ENCODE data around the gene PMM1.
"Not testable (repeated sequence)": the region's sequence is repeated elsewhere in the genome, so short reads cannot be mapped to it uniquely, and the experiment has no call there.

Gene PMM1

GRCh38 chr22:41589391-41590241 is at the start of gene PMM1:
TSS of gene PMM1 (minus strand) at chr22:41589840. CDS start at chr22:41589805, 35 bp downstream.
- DNase-seq (ENCODE audit: insufficient read length, low spot score) = peak; percentile 98
- FAIRE-seq = peak; percentile 96

- DNase-seq (ENCODE audit: insufficient read length, low spot score) (no peak), FAIRE-seq (no peak)
Observed at GRCh38 chr22:41638748-41639147, 49.1 kb upstream of the PMM1 start.

DNA sequence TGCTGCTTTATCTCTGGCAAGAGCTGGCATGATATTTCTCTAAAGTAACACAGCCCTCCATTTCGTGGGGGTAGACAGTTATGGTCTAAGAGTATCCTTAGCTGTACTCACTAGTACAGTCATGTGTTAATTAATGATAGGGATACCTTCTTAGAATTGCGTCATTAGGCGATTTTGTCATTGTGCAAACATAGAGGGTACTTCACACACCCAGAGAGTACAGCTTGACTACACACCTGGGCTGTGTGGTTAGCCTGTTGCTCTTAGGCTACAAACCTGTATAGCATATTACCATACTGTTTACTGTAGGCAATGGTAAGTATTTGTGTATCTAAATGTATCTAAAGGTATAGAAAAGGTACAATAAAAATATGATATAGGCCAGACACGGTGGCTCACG is 48.5 kb upstream of the PMM1 start:
- no peak for DNase-seq (ENCODE audit: insufficient read length, low spot score)
- peak; percentile 55 for FAIRE-seq

DNA sequence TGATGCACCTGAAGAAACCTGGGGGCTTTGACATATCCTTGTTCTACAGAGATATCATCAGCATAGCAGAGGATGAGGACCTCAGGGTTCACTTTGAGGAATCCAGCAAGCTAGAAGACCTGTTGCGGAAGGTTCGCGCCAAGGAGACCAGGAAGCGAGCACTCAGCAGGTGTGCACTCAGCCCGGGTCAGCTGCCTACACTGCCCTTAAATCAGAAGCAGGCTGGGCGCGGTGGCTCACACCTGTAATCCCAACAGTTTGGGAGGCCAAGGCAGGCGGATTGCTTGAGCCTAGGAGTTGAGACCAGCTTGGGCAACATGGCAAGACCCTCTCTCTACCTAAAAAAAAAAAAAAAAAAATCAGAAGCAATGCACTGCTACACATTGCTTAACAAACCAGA is 48.0 kb upstream of the PMM1 start:
- DNase-seq (ENCODE audit: insufficient read length, low spot score); FAIRE-seq: not testable (repeated sequence)

DNA sequence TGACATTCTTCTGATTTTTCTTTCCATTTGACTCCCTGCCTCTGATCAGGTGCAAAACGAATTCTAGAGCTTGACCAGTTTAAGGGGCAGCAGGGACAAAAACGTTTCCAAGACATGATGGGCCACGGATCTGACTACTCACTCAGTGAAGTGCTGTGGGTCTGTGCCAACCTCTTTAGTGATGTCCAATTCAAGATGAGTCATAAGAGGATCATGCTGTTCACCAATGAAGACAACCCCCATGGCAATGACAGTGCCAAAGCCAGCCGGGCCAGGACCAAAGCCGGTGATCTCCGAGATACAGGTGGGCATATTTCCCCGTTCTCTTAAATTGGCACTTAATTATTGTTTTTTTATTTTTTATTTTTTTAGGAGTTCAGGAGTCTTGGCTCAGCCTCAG is 46.8 kb upstream of the PMM1 start:
- DNase-seq (ENCODE audit: insufficient read length, low spot score) (no peak), FAIRE-seq (no peak)

GRCh38 chr22:41634610-41635009 is 45.0 kb upstream of the PMM1 start:
- FAIRE-seq; DNase-seq (ENCODE audit: insufficient read length, low spot score): not testable (repeated sequence)

DNA sequence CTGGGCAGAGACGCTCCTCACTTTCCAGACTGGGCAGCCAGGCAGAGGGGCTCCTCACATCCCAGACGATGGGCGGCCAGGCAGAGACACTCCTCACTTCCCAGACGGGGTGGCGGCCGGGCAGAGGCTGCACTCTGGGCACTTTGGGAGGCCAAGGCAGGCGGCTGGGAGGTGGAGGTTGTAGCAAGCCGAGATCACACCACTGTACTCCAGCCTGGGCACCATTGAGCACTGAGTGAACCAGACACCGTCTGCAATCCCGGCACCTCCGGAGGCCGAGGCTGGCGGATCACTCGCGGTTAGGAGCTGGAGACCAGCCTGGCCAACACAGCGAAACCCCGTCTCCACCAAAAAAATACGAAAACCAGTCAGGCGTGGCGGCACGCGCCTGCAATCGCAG is 42.0 kb upstream of the PMM1 start:
- FAIRE-seq; DNase-seq (ENCODE audit: insufficient read length, low spot score): not testable (repeated sequence)

GRCh38 chr22:41631115-41631514 is 41.5 kb upstream of the PMM1 start:
- FAIRE-seq; DNase-seq (ENCODE audit: insufficient read length, low spot score): not testable (repeated sequence)

GRCh38 chr22:41625577-41625976 is 35.9 kb upstream of the PMM1 start:
- DNase-seq (ENCODE audit: insufficient read length, low spot score) (no peak), FAIRE-seq (no peak)

DNA sequence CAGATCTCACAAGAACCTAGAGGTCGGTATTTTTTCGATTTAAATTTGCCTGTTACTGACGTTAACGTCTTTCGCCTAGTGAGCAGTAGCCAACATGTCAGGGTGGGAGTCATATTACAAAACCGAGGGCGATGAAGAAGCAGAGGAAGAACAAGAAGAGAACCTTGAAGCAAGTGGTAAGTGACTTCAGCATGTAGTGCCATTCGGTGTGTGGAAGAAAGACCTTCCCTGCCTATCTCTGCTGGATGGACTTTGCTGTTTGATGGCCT is 32.2 kb upstream of the PMM1 start:
- no peak for DNase-seq (ENCODE audit: insufficient read length, low spot score)
- FAIRE-seq = no peak

DNA sequence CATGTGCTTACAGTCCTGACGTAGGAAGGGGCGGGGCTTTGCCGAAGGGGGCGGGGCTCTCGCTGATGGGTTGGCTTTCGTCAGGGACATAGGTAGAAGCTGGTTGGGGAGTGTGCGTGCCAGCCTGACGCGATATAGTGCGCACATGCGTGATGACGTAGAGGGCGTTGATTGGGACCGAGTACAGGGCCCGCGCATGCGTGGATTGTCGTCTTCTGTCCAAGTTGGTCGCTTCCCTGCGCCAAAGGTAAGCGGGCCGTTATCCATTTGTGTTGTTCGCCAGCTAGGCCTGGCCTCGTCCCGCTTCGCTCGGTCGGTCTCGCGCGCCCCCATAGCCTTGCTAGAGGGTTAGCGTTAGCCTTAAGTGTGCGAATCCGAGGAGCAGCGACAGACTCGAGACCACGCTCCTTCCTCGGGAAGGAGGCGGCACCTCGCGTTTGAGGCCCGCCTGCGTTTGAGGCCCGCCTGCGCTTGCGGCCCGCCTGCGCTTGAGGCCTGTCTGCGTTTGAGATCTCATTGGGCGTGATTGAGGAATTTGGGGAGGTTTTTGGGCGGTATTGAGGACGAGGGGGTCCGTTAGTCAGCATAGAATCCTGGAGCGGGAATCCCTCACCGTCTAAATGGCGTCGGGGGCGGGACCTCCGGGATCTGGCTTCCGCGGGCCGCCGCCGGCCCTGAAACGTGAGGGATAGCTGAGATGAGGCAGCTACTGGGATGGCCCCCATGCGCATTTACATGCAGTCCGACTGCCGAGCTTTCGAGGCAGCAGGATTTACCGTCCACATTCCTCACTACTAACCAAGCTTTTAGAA is 31.7 kb upstream of the PMM1 start, which contains the start of gene XRCC6:
TSS of gene XRCC6 (plus strand) at position 197 of the 812 bp plus-strand sequence. CDS start 710 bp downstream, outside the sequence.
- peak; percentile 98 for FAIRE-seq
- DNase-seq (ENCODE audit: insufficient read length, low spot score) = peak; percentile 100

GRCh38 chr22:41620589-41621098 is 31.0 kb upstream of the PMM1 start, which contains the start of gene DESI1:
TSS of gene DESI1 (minus strand) at chr22:41621043. CDS start at chr22:41620839, 204 bp downstream.
- peak; percentile 47 for DNase-seq (ENCODE audit: insufficient read length, low spot score)
- FAIRE-seq = no peak

DNA sequence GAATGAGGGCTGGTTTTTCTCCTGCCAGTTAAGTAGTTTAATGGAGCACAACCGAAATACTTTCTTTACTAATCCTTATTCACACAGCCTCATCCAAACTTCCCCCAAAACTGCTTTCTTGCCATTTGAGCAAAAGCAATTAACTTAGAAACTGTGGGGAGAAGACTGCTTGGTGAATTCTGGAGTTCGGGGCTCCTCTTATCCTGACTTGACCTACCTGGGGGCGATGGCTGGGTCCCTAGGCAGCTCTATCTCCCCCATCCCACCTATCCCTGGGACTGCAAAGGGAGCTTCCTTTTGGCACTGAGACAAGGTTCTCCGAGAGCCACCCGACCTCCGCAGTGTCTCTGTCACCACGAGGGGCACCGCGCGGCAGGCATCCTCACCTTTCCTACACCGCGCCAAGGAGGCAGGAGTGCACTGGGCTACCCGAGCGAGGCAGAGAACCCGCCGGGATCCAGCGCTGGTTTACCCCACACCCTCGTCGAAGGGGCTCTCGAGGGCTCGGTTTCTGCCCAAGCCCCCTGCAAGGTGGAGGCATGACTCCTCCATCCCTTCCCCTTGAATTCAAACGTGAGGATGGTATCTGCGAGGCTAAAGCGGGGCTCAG is 30.4 kb upstream of the PMM1 start:
- DNase-seq (ENCODE audit: insufficient read length, low spot score) (peak; percentile 30), FAIRE-seq (no peak)

GRCh38 chr22:41613456-41613855 is 23.8 kb upstream of the PMM1 start:
- DNase-seq (ENCODE audit: insufficient read length, low spot score) (no peak), FAIRE-seq (no peak)

DNA sequence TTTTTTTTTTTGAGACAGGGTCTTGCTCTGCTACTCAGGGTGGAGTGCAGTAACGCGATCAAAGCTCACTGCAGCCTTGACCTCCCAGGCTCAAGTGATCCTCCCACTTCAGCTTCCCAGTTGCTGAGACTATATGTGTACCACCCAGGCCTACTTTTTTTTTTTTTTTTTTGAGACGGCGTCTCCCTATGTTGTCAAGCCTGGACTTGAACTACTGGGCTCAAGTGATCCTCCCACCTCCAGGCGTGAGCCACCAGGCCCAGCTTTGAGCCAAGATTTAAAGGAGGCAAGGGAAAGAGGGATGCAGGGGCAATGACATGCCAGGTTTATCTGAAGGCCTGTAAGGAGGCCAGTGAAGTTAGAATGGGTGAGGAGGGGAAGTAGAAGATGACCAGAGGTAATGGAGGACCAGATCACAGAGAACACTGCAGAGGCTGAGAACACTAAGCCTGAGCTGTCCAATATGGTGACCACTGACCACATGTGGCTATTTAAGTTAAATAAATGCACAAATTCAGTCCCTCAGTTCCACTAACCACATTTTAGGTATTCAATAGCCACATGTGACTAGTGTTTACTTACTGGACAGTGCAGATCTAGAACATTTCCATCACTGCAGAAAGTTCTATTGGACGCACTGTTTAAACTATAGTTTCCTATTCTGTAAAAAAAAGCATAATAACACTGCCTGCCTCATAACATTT is 23.1 kb upstream of the PMM1 start:
- DNase-seq (ENCODE audit: insufficient read length, low spot score) (no peak), FAIRE-seq (no peak)

DNA sequence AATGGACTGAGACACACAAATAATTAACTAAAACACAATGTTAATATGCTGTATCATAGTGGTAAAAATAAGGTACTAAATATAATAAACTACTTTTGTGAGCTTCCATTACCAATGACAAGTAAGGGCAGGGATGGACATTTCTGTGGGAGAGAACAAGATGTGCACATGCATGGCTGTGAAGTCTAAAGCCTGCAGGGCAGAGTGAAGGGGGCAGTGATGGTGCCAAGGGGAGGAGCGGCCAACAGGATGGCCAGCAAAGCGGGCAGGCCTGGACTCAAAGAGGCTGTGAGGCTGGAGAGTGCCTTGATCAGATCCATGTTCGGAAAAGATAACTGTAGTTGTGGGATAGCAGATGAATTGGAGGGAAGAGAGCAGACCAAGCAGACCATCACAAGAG is 18.7 kb upstream of the PMM1 start:
- DNase-seq (ENCODE audit: insufficient read length, low spot score) = no peak
- no peak for FAIRE-seq

GRCh38 chr22:41603873-41604332 is 14.3 kb upstream of the PMM1 start:
- FAIRE-seq = no peak
- no peak for DNase-seq (ENCODE audit: insufficient read length, low spot score)

DNA sequence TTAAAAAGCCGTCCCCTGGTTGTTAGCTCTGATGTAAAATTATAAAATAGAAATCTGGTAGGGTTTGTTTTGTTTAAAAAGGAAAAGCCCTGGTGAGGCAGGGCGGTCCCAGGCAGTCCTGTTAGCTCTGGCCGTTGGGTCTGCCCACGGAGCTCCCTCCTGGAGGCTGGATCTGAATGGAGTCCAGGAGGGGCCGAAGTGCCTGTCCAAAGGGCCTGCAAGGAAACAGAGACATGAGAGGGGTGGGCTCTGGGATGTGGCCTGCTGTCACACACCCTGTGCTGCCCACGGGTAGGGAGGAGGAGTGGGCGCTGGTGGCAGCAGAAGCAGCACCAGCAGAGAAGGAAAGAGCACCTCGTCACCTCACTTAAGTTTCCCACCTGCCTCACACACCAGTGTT is 11.3 kb upstream of the PMM1 start:
- no peak for DNase-seq (ENCODE audit: insufficient read length, low spot score)
- FAIRE-seq = no peak

- no peak for DNase-seq (ENCODE audit: insufficient read length, low spot score)
- FAIRE-seq = no peak
Observed at GRCh38 chr22:41598891-41599635, 9.4 kb upstream of the PMM1 start.

DNA sequence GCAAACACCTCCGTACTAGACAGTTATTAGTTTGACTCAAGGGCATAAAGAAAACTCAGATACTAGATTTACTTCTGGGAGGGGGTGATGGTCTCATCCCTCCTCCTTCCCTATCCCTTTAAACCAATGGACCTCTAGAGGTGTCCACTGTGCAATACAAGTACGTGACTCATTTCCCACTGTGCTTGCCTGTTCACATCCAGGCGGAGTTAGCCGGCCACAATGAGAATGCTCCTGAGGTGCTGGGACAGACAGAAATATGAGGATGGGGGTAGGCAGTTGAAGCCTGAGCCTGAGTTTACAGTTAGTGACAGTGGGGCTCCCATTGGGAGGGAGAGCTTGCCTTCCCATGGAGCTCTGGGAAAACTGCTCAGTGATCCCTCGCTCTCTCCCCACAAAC is 8.4 kb upstream of the PMM1 start:
- FAIRE-seq = no peak
- DNase-seq (ENCODE audit: insufficient read length, low spot score) = peak; percentile 36

Measured in HTR-8/SVneo (cell line).